Measurements from ENCODE around the gene NLRX1.

Gene NLRX1

DNA sequence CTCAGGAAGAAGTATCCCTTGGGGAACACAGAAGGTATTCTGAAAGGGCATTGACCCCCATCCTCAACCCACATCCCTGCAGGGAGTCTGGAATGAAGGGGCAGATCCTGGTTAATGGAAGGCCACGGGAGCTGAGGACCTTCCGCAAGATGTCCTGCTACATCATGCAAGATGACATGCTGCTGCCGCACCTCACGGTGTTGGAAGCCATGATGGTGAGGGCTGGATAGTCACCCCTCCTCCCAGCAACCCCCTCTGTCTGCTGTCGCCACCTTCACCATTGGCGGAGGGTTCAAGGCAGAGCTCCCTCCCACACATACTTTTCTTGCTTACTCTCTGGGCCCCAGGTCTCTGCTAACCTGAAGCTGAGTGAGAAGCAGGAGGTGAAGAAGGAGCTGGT, 14.3 kb upstream of the NLRX1 start:
- H3K9me2 ChIP-seq (replicated peaks; ENCODE audit: low read depth, low read length), result no peaks in the 10 kb centered on the region
- no peaks in the 10 kb centered on the region for H3F3A ChIP-seq (ENCODE audit: low read depth)
- peaks cover 5% of the 10 kb centered on the region for H3K4me1 ChIP-seq (ENCODE audit: insufficient read depth, low read length, poor library complexity, severe bottlenecking)
- H3K4me3 ChIP-seq (ENCODE audit: low read length, poor library complexity, severe bottlenecking), result no peak overlapping the region
- no peak for TF ChIP-seq EZH2phosphoT487 (IDR thresholded peaks at IDR 0.05; ENCODE audit: borderline replicate concordance)
- TF ChIP-seq, protein P1, sequence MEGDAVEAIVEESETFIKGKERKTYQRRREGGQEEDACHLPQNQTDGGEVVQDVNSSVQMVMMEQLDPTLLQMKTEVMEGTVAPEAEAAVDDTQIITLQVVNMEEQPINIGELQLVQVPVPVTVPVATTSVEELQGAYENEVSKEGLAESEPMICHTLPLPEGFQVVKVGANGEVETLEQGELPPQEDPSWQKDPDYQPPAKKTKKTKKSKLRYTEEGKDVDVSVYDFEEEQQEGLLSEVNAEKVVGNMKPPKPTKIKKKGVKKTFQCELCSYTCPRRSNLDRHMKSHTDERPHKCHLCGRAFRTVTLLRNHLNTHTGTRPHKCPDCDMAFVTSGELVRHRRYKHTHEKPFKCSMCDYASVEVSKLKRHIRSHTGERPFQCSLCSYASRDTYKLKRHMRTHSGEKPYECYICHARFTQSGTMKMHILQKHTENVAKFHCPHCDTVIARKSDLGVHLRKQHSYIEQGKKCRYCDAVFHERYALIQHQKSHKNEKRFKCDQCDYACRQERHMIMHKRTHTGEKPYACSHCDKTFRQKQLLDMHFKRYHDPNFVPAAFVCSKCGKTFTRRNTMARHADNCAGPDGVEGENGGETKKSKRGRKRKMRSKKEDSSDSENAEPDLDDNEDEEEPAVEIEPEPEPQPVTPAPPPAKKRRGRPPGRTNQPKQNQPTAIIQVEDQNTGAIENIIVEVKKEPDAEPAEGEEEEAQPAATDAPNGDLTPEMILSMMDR (conservative IDR thresholded peaks at IDR 0.05; ENCODE audit: low read length), result no peak
- H3K4me2 ChIP-seq (ENCODE audit: low read depth, low read length, poor library complexity, severe bottlenecking), result no peak overlapping the region
- no peaks in the 10 kb centered on the region for H4K20me1 ChIP-seq (ENCODE audit: insufficient read depth, low read length, poor library complexity, severe bottlenecking)
- H3K9me3 ChIP-seq (ENCODE audit: insufficient read depth, low read depth, low read length), result no peaks in the 10 kb centered on the region
- no peaks in the 10 kb centered on the region for H3K79me2 ChIP-seq (ENCODE audit: insufficient read depth, low read length)
- H3K9ac ChIP-seq (ENCODE audit: low read depth, low read length, poor library complexity, severe bottlenecking), result no peak overlapping the region
- no peaks in the 10 kb centered on the region for H3K36me3 ChIP-seq (ENCODE audit: insufficient read depth, low read length)
- no peak overlapping the region for H2AFZ ChIP-seq (ENCODE audit: low read length)
- H3K27me3 ChIP-seq (ENCODE audit: insufficient read depth, low read length, poor library complexity, severe bottlenecking), result peaks cover 4% of the 10 kb centered on the region

DNA sequence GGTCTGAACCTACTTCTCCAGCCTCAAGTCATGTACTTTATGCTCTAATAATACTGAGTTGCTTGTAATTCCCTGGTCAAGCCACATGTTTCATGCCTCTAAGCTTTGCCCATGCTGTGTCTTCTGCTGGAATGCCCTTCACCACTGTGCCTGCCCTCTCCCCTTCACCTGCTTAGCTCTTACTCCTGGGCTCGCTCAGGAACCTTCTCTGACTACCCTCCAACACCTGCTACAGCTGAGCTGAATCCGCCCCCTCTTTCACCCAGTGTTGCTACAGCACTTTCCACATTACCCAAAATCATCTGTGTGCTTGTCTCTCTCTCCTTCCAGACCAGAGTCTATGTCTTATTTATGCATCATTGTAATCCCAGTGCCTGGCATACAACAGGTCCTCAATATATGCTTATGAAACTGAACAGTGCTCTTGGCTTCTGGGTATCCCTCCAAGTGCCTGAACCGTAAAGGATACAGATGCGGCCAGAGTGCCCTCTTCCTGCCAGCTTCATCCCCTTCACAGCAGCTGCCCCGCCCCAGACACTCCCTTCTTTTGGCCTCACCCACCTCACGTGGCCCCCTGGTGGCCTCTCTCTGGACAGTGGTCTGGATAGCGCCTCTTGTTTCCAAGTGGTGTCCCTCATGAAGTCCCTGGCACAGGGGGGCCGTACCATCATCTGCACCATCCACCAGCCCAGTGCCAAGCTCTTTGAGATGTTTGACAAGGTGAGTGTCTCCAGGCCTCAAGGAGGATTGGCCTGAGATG, 12.6 kb upstream of the NLRX1 start:
- H3K79me2 ChIP-seq (ENCODE audit: insufficient read depth, low read length), result no peaks in the 10 kb centered on the region

DNA sequence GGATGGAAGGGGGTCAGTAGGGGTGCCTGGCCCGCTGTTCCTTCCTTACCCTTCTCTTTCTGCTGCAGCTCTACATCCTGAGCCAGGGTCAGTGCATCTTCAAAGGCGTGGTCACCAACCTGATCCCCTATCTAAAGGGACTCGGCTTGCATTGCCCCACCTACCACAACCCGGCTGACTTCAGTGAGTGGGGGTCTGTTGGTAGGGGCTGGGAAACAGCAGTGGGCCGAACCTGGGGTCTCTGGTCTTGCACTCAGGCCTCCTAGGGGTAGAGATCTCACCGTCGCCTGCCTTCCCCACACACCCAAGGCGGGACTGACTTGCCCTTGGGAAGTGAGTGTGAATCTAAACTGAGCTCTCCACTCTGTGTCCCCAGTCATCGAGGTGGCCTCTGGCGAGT, 12.0 kb upstream of the NLRX1 start:
- Histone ChIP-seq H3K4me1 (ENCODE audit: insufficient read depth, low read length, poor library complexity, severe bottlenecking) (peaks cover 5% of the 10 kb centered on the region), H3K27me3 (ENCODE audit: insufficient read depth, low read length, poor library complexity, severe bottlenecking) (no peaks in the 10 kb centered on the region), H3F3A (ENCODE audit: low read depth) (no peaks in the 10 kb centered on the region), H3K9ac (ENCODE audit: low read depth, low read length, poor library complexity, severe bottlenecking) (no peak overlapping the region), H3K9me2 (replicated peaks; ENCODE audit: low read depth, low read length) (no peaks in the 10 kb centered on the region), H3K4me3 (ENCODE audit: low read length, poor library complexity, severe bottlenecking) (no peak overlapping the region), H3K4me2 (ENCODE audit: low read depth, low read length, poor library complexity, severe bottlenecking) (no peak overlapping the region), H3K9me3 (ENCODE audit: insufficient read depth, low read depth, low read length) (no peaks in the 10 kb centered on the region), H3K36me3 (ENCODE audit: insufficient read depth, low read length) (no peaks in the 10 kb centered on the region), H3K79me2 (ENCODE audit: insufficient read depth, low read length) (no peaks in the 10 kb centered on the region), H4K20me1 (ENCODE audit: insufficient read depth, low read length, poor library complexity, severe bottlenecking) (no peaks in the 10 kb centered on the region), H2AFZ (ENCODE audit: low read length) (no peak overlapping the region)
- TF ChIP-seq, protein P1 (conservative IDR thresholded peaks at IDR 0.05; ENCODE audit: low read length), result no peak
- no peak for TF ChIP-seq EZH2phosphoT487 (IDR thresholded peaks at IDR 0.05; ENCODE audit: borderline replicate concordance)

More for the DNA sequence above, 12.6 kb upstream of the NLRX1 start:
- no peak overlapping the region for H3K9ac ChIP-seq (ENCODE audit: low read depth, low read length, poor library complexity, severe bottlenecking)
- no peaks in the 10 kb centered on the region for H3K27me3 ChIP-seq (ENCODE audit: insufficient read depth, low read length, poor library complexity, severe bottlenecking)
- no peak overlapping the region for H3K4me3 ChIP-seq (ENCODE audit: low read length, poor library complexity, severe bottlenecking)
- H2AFZ ChIP-seq (ENCODE audit: low read length), result 0 out of 2 replicates have a peak overlapping the region, but pooled peaks have one; percentile 28
- H3F3A ChIP-seq (ENCODE audit: low read depth), result no peaks in the 10 kb centered on the region
- H3K9me2 ChIP-seq (replicated peaks; ENCODE audit: low read depth, low read length), result no peaks in the 10 kb centered on the region
- H4K20me1 ChIP-seq (ENCODE audit: insufficient read depth, low read length, poor library complexity, severe bottlenecking), result no peaks in the 10 kb centered on the region
- peak overlapping the region; percentile 45 for H3K4me2 ChIP-seq (ENCODE audit: low read depth, low read length, poor library complexity, severe bottlenecking)
- TF ChIP-seq, protein P1 (conservative IDR thresholded peaks at IDR 0.05; ENCODE audit: low read length), result peak; percentile 46
- TF ChIP-seq EZH2phosphoT487 (IDR thresholded peaks at IDR 0.05; ENCODE audit: borderline replicate concordance), result no peak
- no peaks in the 10 kb centered on the region for H3K9me3 ChIP-seq (ENCODE audit: insufficient read depth, low read depth, low read length)
- H3K4me1 ChIP-seq (ENCODE audit: insufficient read depth, low read length, poor library complexity, severe bottlenecking), result peaks cover 5% of the 10 kb centered on the region
- no peaks in the 10 kb centered on the region for H3K36me3 ChIP-seq (ENCODE audit: insufficient read depth, low read length)
